ENCODE measurements around the gene TACC2. TPM values are rescaled to one million over a fixed set of nuclear protein-coding genes. Genes with fewer than 3 reads are reported as not detected.

Gene TACC2
- total and polyA plus RNA-seq, 2 donors (not counting 1 experiment from before 2014, with no cell fraction given) = not detected

DNA sequence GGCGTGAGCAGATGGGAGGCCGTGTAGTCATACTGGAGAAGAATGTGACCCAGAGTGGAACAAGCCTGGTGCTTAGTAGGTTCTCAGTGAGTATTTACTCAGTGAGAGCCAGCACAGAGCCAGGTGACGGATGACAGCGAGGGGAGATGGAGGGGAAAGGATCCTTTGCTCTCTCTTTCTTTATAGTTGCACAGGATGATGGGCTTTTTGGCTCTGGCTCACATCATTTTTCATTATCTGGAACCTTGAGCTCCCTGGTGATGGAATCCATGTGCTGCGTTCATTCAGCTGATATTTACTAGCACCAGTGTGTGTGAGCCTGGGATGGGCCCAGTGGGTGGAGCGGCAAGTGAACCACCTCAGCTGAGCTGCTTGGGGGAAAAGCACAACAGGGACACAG is 299.3 kb downstream of the TACC2 start:
- no peak overlapping the region for H3K9ac ChIP-seq (ENCODE audit: low read length)
- DNase-seq (no peak), ATAC-seq (ENCODE audit: low read depth) (no peak)
- no peaks in the 10 kb centered on the region for H3K9me3 ChIP-seq (ENCODE audit: control extremely low read depth in 1 of 3, control insufficient read depth in 2 of 3, insufficient read depth in 1 of 3, low read length in 2 of 3)
- WGBS (ENCODE audit: insufficient coverage) = 91% methylated on average over 4 of the region's 6 CpGs
- H3K27ac ChIP-seq (ENCODE audit: low read length in 2 of 2) = no peak overlapping the region
- H3K36me3 ChIP-seq (replicated peaks in 1 of 2; ENCODE audit: control extremely low read depth in 1 of 2, control insufficient read depth in 1 of 2, extremely low read depth in 1 of 2, insufficient read depth in 2 of 2, low read length in 1 of 2) = no peaks in the 10 kb centered on the region
- intact Hi-C loops (cut with micrococcal nuclease) = no loop called here
- Mint-ChIP-seq H3K9me3 (ENCODE audit: insufficient read depth) (no peaks in the 10 kb centered on the region), H3K27ac (no peak overlapping the region), H3K27me3 (peaks cover 20% of the 10 kb centered on the region), H3K4me3 (no peak overlapping the region), H3K4me1 (no peaks in the 10 kb centered on the region)
- H3K4me1 ChIP-seq (ENCODE audit: control insufficient read depth in 2 of 2, insufficient read depth in 2 of 2, low read length in 2 of 2) = no peaks in the 10 kb centered on the region
- POLR2A ChIA-PET = no interaction called here
- TF ChIP-seq, protein P1, sequence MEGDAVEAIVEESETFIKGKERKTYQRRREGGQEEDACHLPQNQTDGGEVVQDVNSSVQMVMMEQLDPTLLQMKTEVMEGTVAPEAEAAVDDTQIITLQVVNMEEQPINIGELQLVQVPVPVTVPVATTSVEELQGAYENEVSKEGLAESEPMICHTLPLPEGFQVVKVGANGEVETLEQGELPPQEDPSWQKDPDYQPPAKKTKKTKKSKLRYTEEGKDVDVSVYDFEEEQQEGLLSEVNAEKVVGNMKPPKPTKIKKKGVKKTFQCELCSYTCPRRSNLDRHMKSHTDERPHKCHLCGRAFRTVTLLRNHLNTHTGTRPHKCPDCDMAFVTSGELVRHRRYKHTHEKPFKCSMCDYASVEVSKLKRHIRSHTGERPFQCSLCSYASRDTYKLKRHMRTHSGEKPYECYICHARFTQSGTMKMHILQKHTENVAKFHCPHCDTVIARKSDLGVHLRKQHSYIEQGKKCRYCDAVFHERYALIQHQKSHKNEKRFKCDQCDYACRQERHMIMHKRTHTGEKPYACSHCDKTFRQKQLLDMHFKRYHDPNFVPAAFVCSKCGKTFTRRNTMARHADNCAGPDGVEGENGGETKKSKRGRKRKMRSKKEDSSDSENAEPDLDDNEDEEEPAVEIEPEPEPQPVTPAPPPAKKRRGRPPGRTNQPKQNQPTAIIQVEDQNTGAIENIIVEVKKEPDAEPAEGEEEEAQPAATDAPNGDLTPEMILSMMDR (IDR thresholded peaks at IDR 0.05) = no peak
- no peak for TF ChIP-seq EZH2 (IDR thresholded peaks at IDR 0.05; ENCODE audit: borderline replicate concordance, insufficient read depth, low read depth, low read length, poor library complexity, severe bottlenecking)
- no peaks in the 10 kb centered on the region for H3K27me3 ChIP-seq (replicated peaks in 1 of 4; ENCODE audit: control extremely low read depth in 1 of 4, control insufficient read depth in 3 of 4, insufficient read depth in 4 of 4, low read length in 3 of 4)
- no peak overlapping the region for H3K4me2 ChIP-seq (replicated peaks; ENCODE audit: low read depth, low read length, poor library complexity, severe bottlenecking)
- H3K4me3 ChIP-seq (ENCODE audit: control extremely low read depth in 1 of 5, extremely low read depth in 1 of 5, insufficient read depth in 1 of 5, low read depth in 2 of 5, low read length in 4 of 5) = no peak overlapping the region
- no peaks in the 10 kb centered on the region for H4K20me1 ChIP-seq (ENCODE audit: control insufficient read depth, insufficient read depth, low read length, poor library complexity, severe bottlenecking)
- H3K79me2 ChIP-seq (ENCODE audit: control insufficient read depth, insufficient read depth, low read length) = no peaks in the 10 kb centered on the region
- CTCF ChIA-PET = no interaction called here
- no peak overlapping the region for H2AFZ ChIP-seq (ENCODE audit: insufficient read depth, low read depth, low read length, poor library complexity, severe bottlenecking)

DNA sequence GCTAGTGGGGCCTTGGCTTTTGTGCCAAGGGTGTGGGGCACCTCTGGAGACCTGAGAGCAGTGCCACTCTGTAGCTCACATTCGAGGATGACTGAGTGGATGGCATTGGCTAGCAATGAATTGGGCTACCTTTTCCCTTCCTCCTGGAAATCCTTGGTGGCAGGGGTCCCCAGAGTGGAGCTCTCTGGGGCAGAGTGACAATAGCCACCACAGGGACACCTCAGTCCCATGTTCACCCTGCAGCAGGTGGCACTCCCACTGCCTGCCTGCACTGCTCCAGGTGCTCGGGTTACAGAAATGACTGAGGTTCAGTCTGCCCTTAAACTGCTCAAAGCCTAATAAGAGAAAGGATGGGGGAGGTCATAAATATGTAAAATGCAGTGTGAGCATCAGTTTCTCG is 300.0 kb downstream of the TACC2 start:
- 80% methylated on average over 2 of the region's 3 CpGs for WGBS (ENCODE audit: insufficient coverage)
- DNase-seq = no peak
- Histone ChIP-seq H3K9me3 (ENCODE audit: control extremely low read depth in 1 of 3, control insufficient read depth in 2 of 3, insufficient read depth in 1 of 3, low read length in 2 of 3) (no peaks in the 10 kb centered on the region), H3K36me3 (replicated peaks in 1 of 2; ENCODE audit: control extremely low read depth in 1 of 2, control insufficient read depth in 1 of 2, extremely low read depth in 1 of 2, insufficient read depth in 2 of 2, low read length in 1 of 2) (no peaks in the 10 kb centered on the region), H3K4me3 (ENCODE audit: control extremely low read depth in 1 of 5, extremely low read depth in 1 of 5, insufficient read depth in 1 of 5, low read depth in 2 of 5, low read length in 4 of 5) (no peak overlapping the region), H3K27me3 (replicated peaks in 1 of 4; ENCODE audit: control extremely low read depth in 1 of 4, control insufficient read depth in 3 of 4, insufficient read depth in 4 of 4, low read length in 3 of 4) (no peaks in the 10 kb centered on the region), H3K79me2 (ENCODE audit: control insufficient read depth, insufficient read depth, low read length) (no peaks in the 10 kb centered on the region), H3K27ac (ENCODE audit: low read length in 2 of 2) (no peak overlapping the region), H3K9ac (ENCODE audit: low read length) (no peak overlapping the region), H4K20me1 (ENCODE audit: control insufficient read depth, insufficient read depth, low read length, poor library complexity, severe bottlenecking) (no peaks in the 10 kb centered on the region), H3K4me2 (replicated peaks; ENCODE audit: low read depth, low read length, poor library complexity, severe bottlenecking) (no peak overlapping the region), H3K4me1 (ENCODE audit: control insufficient read depth in 2 of 2, insufficient read depth in 2 of 2, low read length in 2 of 2) (no peaks in the 10 kb centered on the region), H2AFZ (ENCODE audit: insufficient read depth, low read depth, low read length, poor library complexity, severe bottlenecking) (no peak overlapping the region)
- ChIA-PET POLR2A (no interaction called here), CTCF (interaction anchor here (2.0 kb wide), 1 partner anchor 10 kb away, joined by 6 read pairs; no protein-coding TSS in a partner anchor)
- H3K4me1 Mint-ChIP-seq = no peaks in the 10 kb centered on the region
- ATAC-seq (ENCODE audit: low read depth) = no peak
- no peak overlapping the region for H3K4me3 Mint-ChIP-seq
- TF ChIP-seq, protein P1 (IDR thresholded peaks at IDR 0.05) = no peak
- no peak for TF ChIP-seq EZH2 (IDR thresholded peaks at IDR 0.05; ENCODE audit: borderline replicate concordance, insufficient read depth, low read depth, low read length, poor library complexity, severe bottlenecking)
- no peaks in the 10 kb centered on the region for H3K9me3 Mint-ChIP-seq (ENCODE audit: insufficient read depth)
- no peak overlapping the region for H3K27ac Mint-ChIP-seq
- peaks cover 22% of the 10 kb centered on the region for H3K27me3 Mint-ChIP-seq
- intact Hi-C loops (cut with micrococcal nuclease) = no loop called here

All from B cell (primary cell).